ENCODE results near the gene IBA57.

- TF ChIP-seq CTCF (IDR thresholded peaks at IDR 0.05) (no peak), POLR2A (IDR thresholded peaks at IDR 0.05) (no peak)
Measured at GRCh38 chr1:228207851-228208821, 42.5 kb downstream of the IBA57 start, which contains the start of gene OBSCN.
